H1 (cell line): ENCODE data around the gene MEIS2. TPM values are rescaled to one million over a fixed set of nuclear protein-coding genes. Genes with fewer than 3 reads are reported as not detected.

Experiments
- CTCF ChIA-PET: fragments of 300-600 bp; sonication (Branson Sonifier 250); formaldehyde crosslinking; loops from one replicate; lab custom pipeline; 2021; ENCODE audit not compliant: partially characterized antibody; lab: Charles Lee
- POLR2A ChIA-PET: fragments of 300-600 bp; sonication (Branson Sonifier 250); formaldehyde crosslinking; loops from one replicate; lab custom pipeline; 2021; ENCODE audit warnings: inconsistent platforms; ENCODE audit not compliant: partially characterized antibody; lab: Charles Lee
- DNase-seq, 2 experiments: peaks; one replicate each; pipeline versions ENCODE4 v3.0.0 to v3.0.0-alpha.2; 2010 to 2022; ENCODE audit warnings: low spot score in 2 of 2, low read depth in 1 of 2, mixed read lengths in 1 of 2
- FAIRE-seq: peaks from 2 replicates; lab custom pipeline; 2011; peaks lifted over from hg19 to GRCh38; lab: Jason Lieb, UNC
- H2AFZ ChIP-seq: 2 replicates; pipeline ENCODE4 v1.8.1; 2012; ENCODE audit warnings: low read length, inconsistent platforms
- H2AK5ac ChIP-seq: 2 replicates; pipeline ENCODE4 v1.6.1; 2013; ENCODE audit warnings: low read depth, low read length
- H2BK120ac ChIP-seq: replicated peaks from 2 replicates; pipeline ENCODE3; 2013; ENCODE audit warnings: low read depth, low read length, inconsistent platforms
- H2BK12ac ChIP-seq: 2 replicates; pipeline ENCODE4 v1.6.1; 2013; ENCODE audit warnings: low read depth, low read length
- H2BK15ac ChIP-seq: 2 replicates; pipeline ENCODE4 v1.6.1; 2013; ENCODE audit warnings: low read length
- H2BK20ac ChIP-seq: 2 replicates; pipeline ENCODE4 v1.6.1; 2013; ENCODE audit warnings: low read length
- H2BK5ac ChIP-seq: 2 replicates; pipeline ENCODE4 v1.6.1; 2013; ENCODE audit warnings: low read depth, low read length
- H3K14ac ChIP-seq: 2 replicates; pipeline ENCODE4 v1.6.1; 2013; ENCODE audit warnings: inconsistent platforms; ENCODE audit not compliant: insufficient read length
- H3K18ac ChIP-seq: 2 replicates; pipeline ENCODE4 v1.6.1; 2013; ENCODE audit warnings: low read length; ENCODE audit errors: extremely low read depth
- H3K23ac ChIP-seq: 2 replicates; pipeline ENCODE4 v1.6.1; 2013; ENCODE audit warnings: inconsistent platforms; ENCODE audit not compliant: insufficient read length
- H3K23me2 ChIP-seq: 2 replicates; pipeline ENCODE4 v1.6.1; 2013; ENCODE audit warnings: low read depth, low read length
- H3K27ac ChIP-seq: 2 replicates; pipeline ENCODE4 v1.6.1; 2011; ENCODE audit warnings: low read depth, low read length, inconsistent platforms
- H3K27me3 ChIP-seq, 4 experiments: replicated peaks in 1 of 4; 1 replicate in 1 of 4; 2 replicates in 3 of 4; pipeline versions ENCODE4 v1.6.1 to v1.8.1; 2011 to 2013; ENCODE audit warnings: low read length in 3 of 4, mild to moderate bottlenecking in 3 of 4, inconsistent platforms in 2 of 4, mixed read lengths in 2 of 4, moderate library complexity in 1 of 4; ENCODE audit not compliant: control insufficient read depth in 3 of 4, insufficient read depth in 3 of 4; ENCODE audit errors: extremely low read depth in 1 of 4
- H3K36me3 ChIP-seq, 4 experiments: 2 replicates each; pipeline versions ENCODE4 v1.6.1 to v1.8.1; 2011 to 2013; ENCODE audit warnings: mild to moderate bottlenecking in 4 of 4, low read length in 3 of 4, moderate library complexity in 2 of 4, control low read depth in 1 of 4, inconsistent platforms in 1 of 4; ENCODE audit not compliant: insufficient read depth in 4 of 4, control insufficient read depth in 2 of 4
- H3K4ac ChIP-seq: replicated peaks from 2 replicates; pipeline ENCODE3; 2013; ENCODE audit warnings: low read length, low read depth, mixed read lengths, inconsistent platforms; ENCODE audit not compliant: insufficient read length
- H3K4me1 ChIP-seq, 4 experiments: replicated peaks in 1 of 4; 1 replicate in 1 of 4; 2 replicates in 3 of 4; pipeline versions ENCODE4 v1.6.1 to v1.8.1; 2011 to 2013; ENCODE audit warnings: low read length in 3 of 4, inconsistent platforms in 2 of 4, mixed read lengths in 1 of 4; ENCODE audit not compliant: insufficient read depth in 4 of 4, control insufficient read depth in 3 of 4
- H3K4me2 ChIP-seq, 2 experiments: 2 replicates each; pipeline versions ENCODE4 v1.6.1 to v1.8.1; 2011 to 2013; ENCODE audit warnings: low read depth in 2 of 2, low read length in 2 of 2, control low read depth in 1 of 2, inconsistent platforms in 1 of 2, mild to moderate bottlenecking in 1 of 2; ENCODE audit not compliant: insufficient read depth in 1 of 2
- H3K4me3 ChIP-seq, 4 experiments: fragments of 200-600, 300-600 bp in 1 of 4; sonication (generic), shearing (Covaris generic), sonication (Bioruptor Twin) in 1 of 4; 2 replicates each; pipeline versions ENCODE4 v1.5.1 to v1.8.1; 2011 to 2016; ENCODE audit warnings: low read length in 4 of 4, low read depth in 3 of 4, control low read depth in 2 of 4, inconsistent platforms in 2 of 4, mild to moderate bottlenecking in 2 of 4, mixed read lengths in 1 of 4, moderate library complexity in 1 of 4; ENCODE audit not compliant: insufficient read depth in 2 of 4; ENCODE audit errors: extremely low read depth in 1 of 4
- H3K56ac ChIP-seq: replicated peaks from 2 replicates; pipeline ENCODE3; 2013; ENCODE audit warnings: low read depth, mild to moderate bottlenecking, mixed read lengths, low read length, inconsistent platforms; ENCODE audit not compliant: insufficient read length
- H3K79me1 ChIP-seq: 2 replicates; pipeline ENCODE4 v1.6.1; 2013; ENCODE audit warnings: low read depth, low read length, control low read depth
- H3K79me2 ChIP-seq, 2 experiments: 2 replicates each; pipeline versions ENCODE4 v1.6.1 to v1.8.1; 2012 to 2013; ENCODE audit warnings: low read length in 2 of 2, mild to moderate bottlenecking in 2 of 2, inconsistent platforms in 1 of 2; ENCODE audit not compliant: insufficient read depth in 2 of 2, control insufficient read depth in 1 of 2
- H3K9ac ChIP-seq, 4 experiments: replicated peaks in 1 of 4; 1 replicate in 1 of 4; 2 replicates in 3 of 4; pipeline versions ENCODE4 v1.6.1 to v1.8.1; 2011 to 2013; ENCODE audit warnings: low read depth in 3 of 4, low read length in 3 of 4, control low read depth in 2 of 4, mild to moderate bottlenecking in 2 of 4, moderate library complexity in 2 of 4, inconsistent platforms in 1 of 4; ENCODE audit errors: extremely low read depth in 1 of 4
- H3K9me3 ChIP-seq, 2 experiments: 2 replicates each; pipeline versions ENCODE4 v1.6.1 to v1.8.1; 2012 to 2013; ENCODE audit warnings: mild to moderate bottlenecking in 2 of 2, moderate library complexity in 2 of 2, control low read depth in 1 of 2, inconsistent platforms in 1 of 2, low read depth in 1 of 2, low read length in 1 of 2, mixed read lengths in 1 of 2; ENCODE audit not compliant: insufficient read depth in 2 of 2
- H4K20me1 ChIP-seq, 2 experiments: replicated peaks in 1 of 2; 2 replicates each; pipeline versions ENCODE3 to v1.8.1; 2011 to 2013; ENCODE audit warnings: inconsistent platforms in 2 of 2, low read length in 2 of 2, mild to moderate bottlenecking in 1 of 2; ENCODE audit not compliant: insufficient read depth in 2 of 2, control insufficient read depth in 1 of 2
- H4K5ac ChIP-seq: 2 replicates; pipeline ENCODE4 v1.6.1; 2013; ENCODE audit warnings: low read length, low read depth, mixed read lengths, inconsistent platforms; ENCODE audit not compliant: insufficient read length
- H4K8ac ChIP-seq: 2 replicates; pipeline ENCODE4 v1.8.0; 2013; ENCODE audit warnings: mild to moderate bottlenecking, moderate library complexity, low read length, inconsistent platforms; ENCODE audit not compliant: insufficient read depth; ENCODE audit errors: extremely low read depth
- H4K91ac ChIP-seq: replicated peaks from 2 replicates; pipeline ENCODE3; 2013; ENCODE audit warnings: low read length, mixed read lengths, inconsistent platforms; ENCODE audit not compliant: insufficient read length
- WGBS, 2 experiments: shearing (Covaris generic) in 1 of 2; methylation state at CpG; one replicate each; pipeline versions ENCODE4 v1.1.6 to v1.1.7; 2013 to 2015; ENCODE audit warnings: low lambda C conversion rate in 2 of 2, mixed read lengths in 2 of 2, inconsistent platforms in 1 of 2, low coverage in 1 of 2, missing lambda C conversion rate in 1 of 2; ENCODE audit not compliant: insufficient replicate concordance in 2 of 2, insufficient coverage in 1 of 2, insufficient read length in 1 of 2; ENCODE audit errors: extremely low coverage in 1 of 2, missing lambda C conversion rate in 1 of 2; 5-methylcytosine and 5-hydroxymethylcytosine counted together
- polyA plus RNA-seq, 7 experiments: library from polyadenylated mRNA; depleted of rRNA in 3 of 7; stranded (reverse) in 5 of 7; unstranded in 2 of 7; fragments of >200 nt in 5 of 7; fragments of 200-250 nt in 2 of 7; gene quantifications; 1 replicate in 5 of 7; 2 replicates in 1 of 7; 4 replicates in 1 of 7; pipeline versions ENCODE4 v1.2.1 to v1.2.3, GENCODE V29; 2011 to 2013; ENCODE audit warnings: missing spikeins in 2 of 7, mixed read lengths in 2 of 7
- total RNA-seq: library from RNA; stranded (reverse); fragmentation: NEBNext Ultra II Directional; extraction: Animal tissue kit (Norgen Biotek cat#: 25700); gene quantifications from 2 replicates; pipeline ENCODE4 v1.2.1, GENCODE V29; 2021
- TF ChIP-seq, protein P1 (sequence below): IDR thresholded peaks from 2 replicates; pipeline ENCODE4 v1.6.1; 2012; ENCODE audit warnings: inconsistent platforms

Gene MEIS2
- total and polyA plus RNA-seq, 2 of the 8 experiments (the other 6 are each of a cell fraction or from before 2014, with no cell fraction given), result 0.22 to 1.2 TPM

DNA sequence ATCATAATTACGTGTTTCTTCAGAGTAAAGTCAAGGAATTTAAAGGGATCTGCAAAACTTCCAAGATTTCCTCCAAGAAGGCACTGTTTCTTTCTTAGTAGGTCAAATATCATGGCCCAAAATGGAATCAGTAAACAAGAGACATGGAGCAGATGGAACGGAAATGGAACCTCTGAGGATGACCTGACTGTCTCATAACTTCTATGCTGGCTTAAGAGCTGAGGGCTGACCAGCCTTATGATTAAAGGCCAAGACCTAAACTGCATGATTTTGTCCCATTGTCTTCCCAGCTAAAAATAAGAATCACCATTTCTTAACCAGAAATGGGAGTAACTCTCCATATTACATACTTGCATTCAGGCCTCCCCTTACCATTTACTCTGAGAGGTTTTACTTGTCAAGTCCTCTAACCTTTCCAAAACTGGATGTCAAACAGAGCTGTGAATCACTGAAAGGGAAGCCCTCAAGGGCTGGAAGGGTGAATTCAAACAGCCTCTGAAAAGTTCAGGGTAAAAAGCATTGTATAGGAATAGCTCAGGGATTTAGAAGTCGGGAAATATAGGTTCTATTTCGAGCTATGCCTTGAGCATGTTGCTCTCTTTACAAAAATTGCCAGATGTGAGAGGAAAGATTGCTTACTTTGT lies 103.7 kb downstream of the MEIS2 start:
- no peak overlapping the region for H3K4me3 ChIP-seq
- no peak overlapping the region for H2BK20ac ChIP-seq
- H3K18ac ChIP-seq, result no peak overlapping the region
- no peaks in the 10 kb centered on the region for H3K4me1 ChIP-seq
- H3K23ac ChIP-seq, result no peak overlapping the region
- H3K56ac ChIP-seq, result no peak overlapping the region
- H4K91ac ChIP-seq, result no peak overlapping the region
- ChIA-PET POLR2A (no interaction called here), CTCF (interaction anchor here (0.8 to 1.1 kb wide), 2 partner anchors 10 to 14 kb away, joined by 3 read pairs; no protein-coding TSS in a partner anchor)
- no peak overlapping the region for H2AFZ ChIP-seq
- FAIRE-seq (no peak), DNase-seq (no peak)
- no peak overlapping the region for H2BK5ac ChIP-seq
- no peak overlapping the region for H3K14ac ChIP-seq
- H3K79me2 ChIP-seq, result no peaks in the 10 kb centered on the region
- H2BK15ac ChIP-seq, result no peak overlapping the region
- H3K27me3 ChIP-seq, result no peaks in the 10 kb centered on the region
- 94% methylated on average over 4 of the region's 4 CpGs; no CpG with 5 or more reads in 1 of the 2 experiments for WGBS, 2 experiments
- no peak overlapping the region for H2AK5ac ChIP-seq
- H3K27ac ChIP-seq, result no peak overlapping the region
- no peaks in the 10 kb centered on the region for H3K23me2 ChIP-seq
- H3K36me3 ChIP-seq, result no peaks in the 10 kb centered on the region
- H3K4ac ChIP-seq, result no peak overlapping the region
- no peak overlapping the region for H2BK12ac ChIP-seq
- H3K79me1 ChIP-seq, result no peaks in the 10 kb centered on the region
- no peaks in the 10 kb centered on the region for H4K20me1 ChIP-seq
- H3K4me2 ChIP-seq, result no peak overlapping the region
- H3K9me3 ChIP-seq, result no peaks in the 10 kb centered on the region
- no peak overlapping the region for H4K8ac ChIP-seq
- H4K5ac ChIP-seq, result no peak overlapping the region
- no peak overlapping the region for H3K9ac ChIP-seq
- no peak overlapping the region for H2BK120ac ChIP-seq
- TF ChIP-seq, protein P1, sequence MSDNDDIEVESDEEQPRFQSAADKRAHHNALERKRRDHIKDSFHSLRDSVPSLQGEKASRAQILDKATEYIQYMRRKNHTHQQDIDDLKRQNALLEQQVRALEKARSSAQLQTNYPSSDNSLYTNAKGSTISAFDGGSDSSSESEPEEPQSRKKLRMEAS, result no peak
